Activated CD8-positive, alpha-beta T cell treated with anti-CD3 and anti-CD28 coated beads for 36 hours (primary cell): ENCODE data around the gene MED28. TPM values are rescaled to one million over a fixed set of nuclear protein-coding genes. Genes with fewer than 3 reads are reported as not detected.

Experiments used
- ATAC-seq: fragments of 200-7000 bp; cut with Tn5 transposase; one replicate; pipeline ENCODE4 v1.10.0; 2021; ENCODE audit warnings: mild to moderate bottlenecking, moderate library complexity
- CTCF ChIA-PET: fragments of 350-600 bp; sonication (Branson Sonifier 250); formaldehyde crosslinking; loops from one replicate; lab custom pipeline; 2021; ENCODE audit warnings: antibody characterized with exemption; lab: Charles Lee
- POLR2A ChIA-PET: fragments of 350-600 bp; sonication (Branson Sonifier 250); formaldehyde crosslinking; loops from one replicate; lab custom pipeline; 2021; ENCODE audit warnings: antibody characterized with exemption; lab: Charles Lee
- DNase-seq: peaks from one replicate; pipeline ENCODE4 v3.0.0-alpha.2; 2020
- H3K27ac Mint-ChIP-seq: one replicate; pipeline ENCODE4 v1.8.0; 2021; ENCODE audit warnings: mild to moderate bottlenecking, mixed read lengths
- H3K27me3 Mint-ChIP-seq: one replicate; pipeline ENCODE4 v1.8.0; 2021; ENCODE audit warnings: mixed read lengths
- H3K36me3 Mint-ChIP-seq: one replicate; pipeline ENCODE4 v1.8.0; 2021; ENCODE audit warnings: low read depth, mixed read lengths
- H3K4me1 Mint-ChIP-seq: one replicate; pipeline ENCODE4 v1.8.0; 2021; ENCODE audit warnings: low read depth, mixed read lengths
- H3K4me3 Mint-ChIP-seq: one replicate; pipeline ENCODE4 v1.8.0; 2021; ENCODE audit warnings: mild to moderate bottlenecking, moderate library complexity, mixed read lengths
- H3K9me3 Mint-ChIP-seq: one replicate; pipeline ENCODE4 v1.8.0; 2021; ENCODE audit warnings: mixed read lengths
- intact Hi-C: fragments of 100-400 bp; cut with micrococcal nuclease; formaldehyde crosslinking; loops from one replicate; pipeline ENCODE4 v1.10.0; 2022
- total RNA-seq, 2 experiments: library from RNA; stranded (reverse); gene quantifications; one replicate each; pipeline ENCODE4 v1.2.3, GENCODE V29; 2021
- TF ChIP-seq, protein P1 (sequence below): fragments of 200-600 bp; IDR thresholded peaks from one replicate; pipeline ENCODE4 v1.8.0; 2022; ENCODE audit warnings: antibody characterized with exemption, mild to moderate bottlenecking

MED28 gene
- total RNA-seq, 2 experiments from 2014 or later, result 56.3 to 60.8 TPM

- ChIA-PET CTCF (interaction anchor here (1.0 kb wide), 1 partner anchor 28 kb away, joined by 8 read pairs; no protein-coding TSS in a partner anchor), POLR2A (interaction anchor here (0.6 to 2.7 kb wide), 9 partner anchors 10 to 235 kb away, joined by 3 to 24 read pairs (median 4); partner anchors contain the start of genes DCAF16, MED28 and NCAPG)
- Mint-ChIP-seq H3K27ac (peak within 1 kb of the TSS; percentile 93), H3K27me3 (no peaks in the 10 kb centered on the region), H3K36me3 (peaks cover 42% of the 10 kb centered on the region), H3K4me3 (peak within 1 kb of the TSS; percentile 94), H3K9me3 (no peaks in the 10 kb centered on the region), H3K4me1 (peaks cover 23% of the 10 kb centered on the region)
- DNase-seq (peak; percentile 97), ATAC-seq (peak; percentile 88)
- intact Hi-C loops, result loop anchor here (10.0 kb wide), 1 partner anchor 228 kb away; no protein-coding TSS in a partner anchor
- TF ChIP-seq, protein P1, sequence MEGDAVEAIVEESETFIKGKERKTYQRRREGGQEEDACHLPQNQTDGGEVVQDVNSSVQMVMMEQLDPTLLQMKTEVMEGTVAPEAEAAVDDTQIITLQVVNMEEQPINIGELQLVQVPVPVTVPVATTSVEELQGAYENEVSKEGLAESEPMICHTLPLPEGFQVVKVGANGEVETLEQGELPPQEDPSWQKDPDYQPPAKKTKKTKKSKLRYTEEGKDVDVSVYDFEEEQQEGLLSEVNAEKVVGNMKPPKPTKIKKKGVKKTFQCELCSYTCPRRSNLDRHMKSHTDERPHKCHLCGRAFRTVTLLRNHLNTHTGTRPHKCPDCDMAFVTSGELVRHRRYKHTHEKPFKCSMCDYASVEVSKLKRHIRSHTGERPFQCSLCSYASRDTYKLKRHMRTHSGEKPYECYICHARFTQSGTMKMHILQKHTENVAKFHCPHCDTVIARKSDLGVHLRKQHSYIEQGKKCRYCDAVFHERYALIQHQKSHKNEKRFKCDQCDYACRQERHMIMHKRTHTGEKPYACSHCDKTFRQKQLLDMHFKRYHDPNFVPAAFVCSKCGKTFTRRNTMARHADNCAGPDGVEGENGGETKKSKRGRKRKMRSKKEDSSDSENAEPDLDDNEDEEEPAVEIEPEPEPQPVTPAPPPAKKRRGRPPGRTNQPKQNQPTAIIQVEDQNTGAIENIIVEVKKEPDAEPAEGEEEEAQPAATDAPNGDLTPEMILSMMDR, result no peak
Measured at GRCh38 chr4:17576932-17577664, 37.3 kb upstream of the MED28 start, which contains the start of gene LAP3. TSS of gene LAP3 (plus strand) at chr4:17577198. CDS start at chr4:17577466, 268 bp downstream.

DNA sequence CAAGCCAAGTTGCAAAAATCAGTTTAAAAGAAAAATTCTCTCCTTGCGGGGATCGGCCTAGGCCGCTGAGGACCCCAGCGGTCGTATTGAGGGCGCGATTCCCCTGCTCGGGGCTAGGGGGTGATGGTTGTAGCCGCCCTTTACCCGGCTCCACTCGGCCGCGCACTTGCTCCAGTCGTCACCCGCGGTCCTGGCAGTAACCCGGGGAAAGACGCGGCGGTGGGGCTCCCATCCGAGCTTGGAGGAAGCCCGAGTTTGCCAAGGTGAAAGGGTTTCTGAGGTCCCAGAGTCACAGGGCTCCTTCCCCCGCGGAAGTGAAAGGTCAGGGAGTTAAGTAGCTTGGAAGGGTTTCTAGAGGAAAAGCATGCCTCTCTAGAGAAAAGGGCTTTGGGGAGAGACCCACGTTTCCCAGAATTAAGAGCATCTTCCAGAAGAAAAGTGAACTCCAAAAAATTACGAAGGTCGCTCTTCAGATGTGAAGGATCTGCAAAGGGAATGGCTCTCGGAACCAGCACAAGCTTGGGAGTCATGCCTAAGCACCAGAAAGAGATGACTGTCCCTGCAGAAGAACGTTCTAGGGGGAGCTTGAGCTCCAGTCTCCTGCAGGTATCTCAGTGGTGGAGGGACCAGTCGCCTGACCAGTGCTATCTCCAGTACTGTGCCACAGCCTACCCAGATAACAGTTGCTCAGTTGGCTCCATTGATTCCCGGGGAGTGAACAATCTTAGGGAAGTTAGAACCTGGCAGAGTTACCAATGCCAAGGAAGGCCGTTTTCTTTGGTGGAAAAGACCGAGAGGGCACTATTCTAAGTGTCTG is 36.6 kb upstream of the MED28 start:
- POLR2A ChIA-PET, result interaction anchor here (0.6 to 2.7 kb wide), 9 partner anchors 9 to 234 kb away, joined by 3 to 24 read pairs (median 4); partner anchors contain the start of genes DCAF16, MED28 and NCAPG
- intact Hi-C loops, result loop anchor here (1.0 to 10.0 kb wide), 2 partner anchors 36 to 227 kb away; partner anchors contain the start of gene MED28

DNA sequence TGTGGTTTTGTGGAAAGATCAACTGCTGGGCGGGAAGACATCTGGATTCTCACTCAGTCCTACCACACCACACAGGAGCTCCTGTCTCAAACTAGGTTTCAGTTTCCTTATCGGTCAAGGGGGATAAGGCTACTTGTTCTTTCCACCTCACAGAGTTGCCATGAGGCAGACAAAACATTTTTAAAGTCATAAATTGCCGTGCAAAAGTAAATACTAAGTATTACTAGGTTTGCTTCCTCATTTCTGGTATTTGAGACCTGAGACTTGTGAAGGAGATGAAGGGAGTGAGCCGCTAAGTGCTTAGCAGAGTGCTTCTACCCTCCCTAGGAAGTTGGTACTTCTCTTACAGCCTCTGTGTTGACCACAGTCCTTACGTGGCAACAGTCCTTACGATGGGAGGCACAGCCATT is 36.0 kb upstream of the MED28 start:
- Mint-ChIP-seq H3K36me3 (peaks cover 50% of the 10 kb centered on the region), H3K4me3 (peak overlapping the region; percentile 94), H3K4me1 (peaks cover 23% of the 10 kb centered on the region), H3K9me3 (no peaks in the 10 kb centered on the region), H3K27me3 (no peaks in the 10 kb centered on the region), H3K27ac (peak overlapping the region; percentile 93)
- ChIA-PET POLR2A (interaction anchor here (1.2 to 2.7 kb wide), 6 partner anchors 8 to 232 kb away, joined by 4 to 24 read pairs (median 6); partner anchors contain the start of genes DCAF16, MED28 and NCAPG), CTCF (interaction anchor here (1.2 to 1.3 kb wide), 2 partner anchors 29 to 36 kb away, joined by 3 to 10 read pairs; partner anchors contain the start of gene MED28)
- intact Hi-C loops, result loop anchor here (1.0 to 10.0 kb wide), 2 partner anchors 36 to 226 kb away; partner anchors contain the start of gene MED28
- TF ChIP-seq, protein P1, result no peak
- DNase-seq (peak; percentile 7), ATAC-seq (no peak)

More for the DNA sequence above, 36.6 kb upstream of the MED28 start:
- CTCF ChIA-PET, result interaction anchor here (1.2 to 1.3 kb wide), 2 partner anchors 29 to 36 kb away, joined by 3 to 10 read pairs; partner anchors contain the start of gene MED28
- peak; percentile 7 for ATAC-seq
- Mint-ChIP-seq H3K9me3 (no peaks in the 10 kb centered on the region), H3K27ac (peak overlapping the region; percentile 93), H3K4me1 (peaks cover 23% of the 10 kb centered on the region), H3K36me3 (peaks cover 45% of the 10 kb centered on the region), H3K4me3 (peak overlapping the region; percentile 94), H3K27me3 (no peaks in the 10 kb centered on the region)
- DNase-seq, result peak; percentile 49
- TF ChIP-seq, protein P1, result no peak

DNA sequence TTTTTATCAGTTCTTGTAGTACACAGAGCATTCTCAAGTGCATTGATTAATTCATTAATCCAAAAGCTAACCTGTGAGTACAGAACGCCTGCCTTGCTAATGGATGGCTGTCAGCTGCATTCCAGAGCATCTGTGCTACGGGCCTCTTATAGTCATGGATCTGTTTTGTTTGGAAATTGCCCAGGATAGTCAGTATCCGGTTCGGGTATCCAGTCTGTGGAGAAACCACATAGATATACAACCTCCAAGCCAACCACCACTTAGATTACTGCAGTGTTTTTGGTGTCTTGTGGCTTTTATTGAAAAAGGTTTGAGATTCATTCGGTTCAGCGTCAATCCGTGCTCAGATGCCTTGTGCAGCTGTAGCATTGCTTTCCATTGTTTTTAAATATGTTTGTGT is 33.5 kb upstream of the MED28 start:
- H3K9me3 Mint-ChIP-seq, result no peaks in the 10 kb centered on the region
- no peak for DNase-seq
- TF ChIP-seq, protein P1, result no peak
- no peak for ATAC-seq
- no peak overlapping the region for H3K4me3 Mint-ChIP-seq
- CTCF ChIA-PET, result interaction anchor here (2.2 kb wide), 1 partner anchor 32 kb away, joined by 5 read pairs; no protein-coding TSS in a partner anchor
- H3K4me1 Mint-ChIP-seq, result peaks cover 23% of the 10 kb centered on the region
- H3K27me3 Mint-ChIP-seq, result no peaks in the 10 kb centered on the region
- peaks cover 67% of the 10 kb centered on the region for H3K36me3 Mint-ChIP-seq
- no peak overlapping the region for H3K27ac Mint-ChIP-seq
- POLR2A ChIA-PET, result no interaction called here
- intact Hi-C loops, result no loop called here
